Stimulated activated CD4-positive, alpha-beta T cell treated with anti-CD3 and anti-CD28 coated beads, Interleukin-2, amount 100 ng/mL, for 4 hours (primary cell): Measurements from ENCODE around the gene PCDHGB7.
"Not testable (repeated sequence)": the region's sequence is repeated elsewhere in the genome, so short reads cannot be mapped to it uniquely, and the experiment has no call there.

Source experiments
- DNase-seq: peaks from one replicate; pipeline ENCODE4 v3.0.0-alpha.2; 2020; ENCODE audit warnings: low read depth

The PCDHGB7 gene

DNA sequence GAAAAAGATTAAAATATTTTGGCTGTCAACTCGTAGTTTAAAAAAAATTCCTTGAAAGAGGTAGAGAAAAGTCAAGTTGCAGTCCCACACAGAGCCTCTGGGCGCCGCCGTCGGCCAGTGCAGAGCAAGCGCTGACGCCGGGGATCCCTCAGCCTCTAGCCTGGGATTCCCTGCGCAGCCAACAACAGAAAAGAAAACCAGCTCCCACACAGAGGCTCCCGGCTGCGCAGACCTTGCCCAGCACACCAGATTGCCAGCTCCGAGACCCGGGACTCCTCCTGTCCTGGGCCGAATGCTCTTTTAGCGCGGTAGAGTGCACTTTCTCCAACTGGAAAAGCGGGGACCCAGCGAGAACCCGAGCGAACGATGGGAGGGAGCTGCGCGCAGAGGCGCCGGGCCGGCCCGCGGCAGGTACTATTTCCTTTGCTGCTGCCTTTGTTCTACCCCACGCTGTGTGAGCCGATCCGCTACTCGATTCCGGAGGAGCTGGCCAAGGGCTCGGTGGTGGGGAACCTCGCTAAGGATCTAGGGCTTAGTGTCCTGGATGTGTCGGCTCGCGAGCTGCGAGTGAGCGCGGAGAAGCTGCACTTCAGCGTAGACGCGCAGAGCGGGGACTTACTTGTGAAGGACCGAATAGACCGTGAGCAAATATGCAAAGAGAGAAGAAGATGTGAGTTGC is at the start of gene PCDHGB7:
Gene PCDHGB7 (plus strand): TSS at position 184 of the 679 bp plus-strand sequence. CDS start 183 bp downstream, at position 367.
- not testable (repeated sequence) for DNase-seq

- DNase-seq: peak; percentile 9
These were observed 47.3 kb upstream of the PCDHGB7 start, which contains the start of gene PCDHGB3 for GRCh38 chr5:141369994-141370848. Gene PCDHGB3 (plus strand): TSS chr5:141370242. CDS start chr5:141370395, 153 bp downstream.

GRCh38 chr5:141371572-141372475 is 45.7 kb upstream of the PCDHGB7 start:
- no peak for DNase-seq

GRCh38 chr5:141373673-141374317 is 43.7 kb upstream of the PCDHGB7 start, which contains the start of gene PCDHGA6:
Gene PCDHGA6 (plus strand): TSS chr5:141373891. CDS start chr5:141374084, 193 bp downstream.
- DNase-seq: no peak

- DNase-seq: no peak
These were observed 42.9 kb upstream of the PCDHGB7 start for GRCh38 chr5:141374627-141375026.

- not testable (repeated sequence) for DNase-seq
These were observed 41.9 kb upstream of the PCDHGB7 start for GRCh38 chr5:141375444-141376155.

GRCh38 chr5:141382469-141383294 is 34.8 kb upstream of the PCDHGB7 start, which contains the start of gene PCDHGA7:
Gene PCDHGA7 (plus strand): TSS chr5:141382742. CDS start chr5:141382900, 158 bp downstream.
- DNase-seq: no peak

DNA sequence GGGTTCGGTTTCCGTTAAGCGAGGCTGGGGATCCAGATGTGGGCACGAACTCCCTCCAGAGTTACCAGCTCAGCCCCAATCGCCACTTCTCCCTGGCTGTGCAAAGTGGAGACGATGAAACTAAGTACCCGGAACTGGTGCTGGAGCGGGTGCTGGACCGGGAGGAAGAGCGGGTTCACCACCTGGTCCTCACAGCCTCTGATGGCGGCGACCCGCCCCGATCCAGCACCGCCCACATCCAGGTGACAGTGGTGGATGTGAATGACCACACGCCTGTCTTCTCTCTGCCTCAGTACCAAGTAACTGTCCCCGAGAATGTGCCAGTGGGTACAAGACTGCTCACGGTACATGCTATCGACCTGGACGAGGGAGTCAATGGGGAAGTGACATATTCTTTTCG is 34.1 kb upstream of the PCDHGB7 start:
- no peak for DNase-seq

- DNase-seq: no peak
These were observed 32.8 kb upstream of the PCDHGB7 start for GRCh38 chr5:141384471-141385267.

DNA sequence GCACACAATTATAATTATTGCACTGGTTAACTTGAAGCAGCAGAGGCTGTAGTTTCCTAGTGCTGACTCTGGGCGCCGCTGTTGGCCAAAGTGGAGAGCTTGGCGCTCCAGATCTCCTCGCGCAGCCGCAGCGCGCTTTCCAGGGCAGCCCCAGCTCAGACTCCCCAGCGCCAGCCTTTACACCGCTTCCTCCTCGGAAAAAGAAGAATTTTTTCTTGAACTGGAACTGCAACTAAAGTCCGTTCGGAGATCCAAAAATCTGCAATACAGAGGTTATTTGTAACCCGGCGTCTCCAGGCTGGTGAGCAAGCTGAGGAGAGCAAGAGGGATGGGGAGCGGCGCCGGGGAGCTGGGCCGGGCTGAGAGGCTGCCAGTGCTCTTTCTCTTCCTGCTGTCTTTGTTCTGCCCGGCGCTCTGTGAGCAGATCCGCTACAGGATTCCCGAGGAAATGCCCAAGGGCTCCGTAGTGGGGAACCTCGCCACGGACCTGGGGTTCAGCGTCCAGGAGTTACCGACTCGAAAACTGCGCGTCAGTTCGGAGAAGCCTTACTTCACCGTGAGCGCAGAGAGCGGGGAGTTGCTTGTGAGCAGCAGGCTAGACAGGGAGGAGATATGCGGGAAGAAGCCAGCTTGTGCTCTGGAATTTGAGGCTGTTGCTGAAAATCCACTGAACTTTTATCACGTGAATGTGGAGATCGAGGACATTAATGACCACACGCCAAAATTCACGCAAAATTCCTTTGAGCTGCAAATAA is 29.7 kb upstream of the PCDHGB7 start, which contains the start of gene PCDHGB4:
Gene PCDHGB4 (plus strand): TSS at position 142 of the 755 bp plus-strand sequence. CDS start 187 bp downstream, at position 329.
- DNase-seq: not testable (repeated sequence)

DNA sequence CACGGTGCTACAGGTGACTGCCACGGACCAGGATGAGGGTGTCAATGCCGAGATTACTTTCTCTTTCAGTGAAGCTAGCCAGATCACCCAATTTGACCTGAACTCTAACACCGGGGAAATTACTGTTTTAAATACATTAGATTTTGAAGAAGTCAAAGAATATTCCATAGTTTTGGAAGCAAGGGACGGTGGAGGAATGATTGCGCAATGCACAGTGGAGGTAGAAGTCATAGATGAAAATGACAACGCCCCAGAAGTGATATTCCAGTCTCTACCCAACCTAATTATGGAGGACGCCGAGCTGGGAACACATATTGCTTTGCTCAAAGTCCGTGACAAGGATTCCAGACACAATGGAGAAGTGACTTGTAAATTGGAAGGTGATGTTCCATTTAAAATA is 28.8 kb upstream of the PCDHGB7 start:
- DNase-seq: no peak

DNA sequence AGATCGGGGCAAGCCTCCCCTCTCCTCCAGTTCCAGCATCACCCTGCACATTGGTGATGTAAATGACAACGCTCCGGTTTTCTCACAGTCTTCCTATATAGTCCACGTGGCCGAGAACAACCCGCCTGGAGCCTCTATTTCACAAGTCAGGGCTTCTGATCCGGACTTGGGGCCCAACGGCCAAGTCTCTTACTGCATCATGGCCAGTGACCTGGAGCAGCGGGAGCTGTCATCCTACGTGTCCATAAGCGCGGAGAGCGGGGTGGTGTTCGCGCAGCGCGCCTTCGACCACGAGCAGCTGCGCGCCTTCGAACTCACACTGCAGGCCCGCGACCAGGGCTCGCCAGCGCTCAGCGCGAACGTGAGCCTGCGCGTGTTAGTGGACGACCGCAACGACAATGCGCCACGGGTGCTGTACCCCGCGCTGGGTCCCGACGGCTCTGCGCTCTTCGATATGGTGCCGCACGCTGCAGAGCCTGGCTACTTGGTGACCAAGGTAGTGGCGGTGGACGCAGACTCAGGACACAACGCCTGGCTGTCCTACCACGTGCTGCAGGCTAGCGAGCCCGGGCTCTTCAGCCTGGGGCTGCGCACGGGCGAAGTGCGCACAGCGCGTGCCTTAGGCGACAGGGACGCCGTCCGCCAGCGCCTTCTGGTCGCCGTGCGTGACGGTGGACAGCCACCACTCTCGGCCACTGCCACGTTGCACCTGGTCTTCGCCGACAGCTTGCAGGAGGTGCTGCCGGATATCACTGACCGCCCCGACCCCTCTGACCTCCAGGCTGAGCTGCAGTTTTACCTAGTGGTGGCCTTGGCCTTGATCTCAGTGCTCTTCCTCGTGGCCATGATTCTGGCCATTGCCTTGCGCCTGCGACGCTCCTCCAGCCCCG is 28.1 kb upstream of the PCDHGB7 start:
- DNase-seq: no peak

- no peak for DNase-seq
These were observed 24.9 kb upstream of the PCDHGB7 start, which contains the start of gene PCDHGA8 for GRCh38 chr5:141392429-141393198. Gene PCDHGA8 (plus strand): TSS chr5:141392633. CDS start chr5:141392814, 181 bp downstream.

- no peak for DNase-seq
These were observed 24.2 kb upstream of the PCDHGB7 start for GRCh38 chr5:141393267-141393666.

DNA sequence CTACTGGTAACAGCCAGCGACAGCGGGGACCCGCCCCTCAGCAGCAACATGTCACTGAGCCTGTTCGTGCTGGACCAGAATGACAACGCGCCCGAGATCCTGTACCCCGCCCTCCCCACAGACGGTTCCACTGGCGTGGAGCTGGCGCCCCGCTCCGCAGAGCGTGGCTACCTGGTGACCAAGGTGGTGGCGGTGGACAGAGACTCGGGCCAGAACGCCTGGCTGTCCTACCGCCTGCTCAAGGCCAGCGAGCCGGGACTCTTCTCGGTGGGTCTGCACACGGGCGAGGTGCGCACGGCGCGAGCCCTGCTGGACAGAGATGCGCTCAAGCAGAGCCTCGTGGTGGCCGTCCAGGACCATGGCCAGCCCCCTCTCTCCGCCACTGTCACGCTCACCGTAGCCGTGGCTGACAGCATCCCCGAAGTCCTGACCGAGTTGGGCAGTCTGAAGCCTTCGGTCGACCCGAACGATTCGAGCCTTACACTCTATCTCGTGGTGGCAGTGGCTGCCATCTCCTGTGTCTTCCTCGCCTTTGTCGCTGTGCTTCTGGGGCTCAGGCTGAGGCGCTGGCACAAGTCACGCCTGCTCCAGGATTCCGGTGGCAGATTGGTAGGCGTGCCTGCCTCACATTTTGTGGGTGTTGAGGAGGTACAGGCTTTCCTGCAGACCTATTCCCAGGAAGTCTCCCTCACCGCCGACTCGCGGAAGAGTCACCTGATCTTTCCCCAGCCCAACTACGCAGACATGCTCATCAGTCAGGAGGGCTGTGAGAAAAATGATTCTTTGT is 22.9 kb upstream of the PCDHGB7 start:
- not testable (repeated sequence) for DNase-seq
